Measurements from ENCODE around the gene PTGES3.
"Not testable (repeated sequence)": the region's sequence is repeated elsewhere in the genome, so short reads cannot be mapped to it uniquely, and the experiment has no call there.

Gene PTGES3

DNA sequence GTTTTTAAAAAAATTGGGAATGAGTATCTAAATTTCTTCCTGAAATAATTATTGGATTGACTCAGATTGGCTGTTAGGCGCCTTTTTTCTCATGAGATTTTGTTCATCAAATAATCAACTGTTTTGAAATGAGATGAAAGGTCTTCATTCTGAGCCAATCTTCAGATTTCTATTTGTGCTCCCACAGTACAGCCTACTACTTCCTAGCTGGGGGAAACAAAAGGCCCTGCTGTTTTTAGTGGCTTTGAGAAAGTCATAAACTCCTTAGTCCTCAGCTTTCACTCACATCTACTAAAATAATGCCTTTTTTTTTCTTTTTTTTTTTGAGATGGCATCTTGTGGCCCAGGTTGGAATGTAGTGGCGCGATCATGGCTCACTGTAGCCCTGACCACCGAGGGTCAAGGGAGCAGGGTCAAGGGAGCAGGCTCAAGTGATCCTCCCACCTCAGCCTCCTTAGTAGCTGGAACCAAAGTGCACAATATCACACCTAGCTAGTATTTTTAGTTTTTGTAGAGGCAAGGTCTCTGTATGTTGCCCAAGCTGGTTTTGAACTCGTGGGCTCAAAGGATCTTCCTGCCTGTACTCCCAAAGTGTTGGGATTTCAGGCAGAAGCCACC lies 21.8 kb upstream of the PTGES3 start:
- no peak for DNase-seq

DNA sequence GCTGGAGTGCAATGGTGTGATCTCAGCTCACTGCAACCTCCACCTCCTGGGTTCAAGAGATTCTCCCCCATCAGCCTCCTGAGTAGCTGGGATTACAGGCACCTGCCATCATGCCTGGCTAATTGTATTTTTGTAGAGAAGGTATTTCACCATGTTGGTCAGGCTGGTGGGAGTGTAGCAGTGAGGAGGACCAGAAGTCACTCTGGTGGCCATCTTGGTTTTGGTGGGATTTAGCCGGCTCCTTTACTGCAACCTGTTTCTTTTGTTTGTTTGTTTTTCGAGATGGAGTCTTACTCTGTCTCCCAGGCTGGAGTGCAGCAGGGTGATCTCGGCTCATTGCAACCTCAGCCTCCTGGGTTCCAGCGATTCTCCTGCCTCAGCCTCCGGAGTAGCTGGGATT lies 16.4 kb upstream of the PTGES3 start:
- DNase-seq, result not testable (repeated sequence)

DNA sequence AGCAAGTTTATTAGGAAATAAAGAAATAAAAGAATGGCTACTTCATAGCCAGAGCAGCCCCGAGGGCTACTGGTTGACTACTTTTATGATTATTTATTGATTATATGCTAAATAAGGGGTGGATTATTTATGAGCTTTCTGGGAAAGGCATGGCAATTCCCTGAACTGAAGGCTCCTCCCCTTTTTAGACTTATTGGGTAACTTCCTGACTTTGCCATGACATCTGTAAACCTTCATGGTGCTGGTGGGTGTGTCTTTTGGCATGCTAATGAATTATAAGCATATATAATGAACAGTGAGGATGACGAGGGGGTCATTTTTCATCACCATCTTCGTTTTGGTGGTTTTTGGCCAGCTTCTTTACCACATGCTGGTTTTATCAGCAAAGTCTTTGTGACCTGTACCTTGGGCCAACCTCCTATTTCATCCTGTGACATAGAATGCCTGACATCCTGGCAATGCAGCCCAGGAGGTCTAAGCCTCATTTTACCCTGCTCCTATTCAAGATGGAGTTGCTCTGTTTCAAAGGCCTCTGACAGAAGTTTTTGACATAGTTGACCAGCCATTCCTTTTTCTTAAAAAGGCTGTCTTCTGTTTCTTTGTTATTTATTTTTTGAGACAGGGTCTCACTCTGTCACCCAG lies 11.1 kb upstream of the PTGES3 start:
- no peak for DNase-seq

DNA sequence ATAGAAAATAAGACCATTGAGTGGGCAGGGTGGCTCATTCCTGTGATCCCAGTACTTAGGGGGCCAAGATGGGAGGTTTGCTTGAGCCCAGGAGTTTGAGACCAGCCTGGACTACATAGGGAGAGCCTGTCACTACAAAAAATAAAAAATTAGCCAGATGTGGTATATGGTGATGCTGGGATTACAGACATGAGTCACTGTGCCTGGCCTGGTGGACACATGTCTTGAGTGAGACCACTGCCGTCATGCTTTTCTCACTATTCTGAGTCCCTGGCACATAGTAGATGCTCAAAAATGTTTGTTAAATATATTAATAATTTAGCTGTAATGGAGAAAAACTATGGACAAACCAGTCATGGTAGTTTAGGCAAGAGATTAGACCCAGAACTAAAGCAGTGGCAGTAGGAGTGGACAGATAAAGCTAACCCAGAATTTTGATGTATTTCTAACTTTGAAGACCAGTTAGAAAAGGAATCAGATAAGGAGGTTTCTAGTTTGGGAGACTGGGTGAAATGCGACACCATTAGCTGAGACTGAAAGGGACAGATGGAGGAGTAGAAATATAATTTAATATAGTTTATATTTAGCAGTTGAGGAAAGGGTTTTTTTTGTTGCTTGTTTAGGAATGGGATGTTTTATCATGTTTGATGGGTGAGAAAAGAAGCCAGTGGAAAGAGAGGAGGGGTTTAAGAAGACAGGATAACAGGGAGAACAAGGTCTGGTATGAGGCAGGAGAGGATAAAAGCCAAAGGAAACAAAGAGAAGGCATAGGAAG lies 7.4 kb upstream of the PTGES3 start:
- peak; percentile 43 for DNase-seq

DNA sequence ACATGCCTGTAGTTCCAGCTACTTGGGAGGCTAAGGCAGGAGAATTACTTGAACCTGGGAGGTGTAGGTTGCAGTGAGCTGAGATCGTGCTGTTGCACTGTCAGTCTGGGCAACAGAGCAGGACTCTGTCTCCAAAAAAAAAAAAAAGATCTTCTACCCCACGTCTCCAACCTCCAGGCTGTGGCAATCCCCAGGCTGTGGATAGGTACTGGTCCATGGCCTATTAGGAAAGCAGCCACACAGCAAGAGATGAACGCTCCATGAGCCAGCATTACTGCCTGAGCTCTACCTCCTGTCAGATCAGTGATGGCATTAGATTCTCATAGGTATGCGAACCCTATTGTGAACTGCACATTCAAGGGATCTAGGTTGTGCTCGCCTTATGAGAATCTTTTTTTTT lies 6.1 kb upstream of the PTGES3 start:
- no peak for DNase-seq

DNA sequence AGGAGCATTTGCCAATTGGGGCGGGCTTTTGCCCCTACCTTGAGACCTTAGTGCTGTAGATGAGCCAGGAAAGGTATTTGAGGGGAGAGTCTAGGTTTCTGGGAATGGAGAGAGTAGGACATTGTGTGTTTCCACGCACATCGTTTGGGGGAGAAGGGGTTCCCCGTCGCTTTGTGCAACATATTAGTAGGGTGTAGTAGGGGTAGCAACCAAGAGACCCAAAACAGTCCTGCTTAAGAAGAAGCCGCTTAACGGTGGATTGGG lies 694 bp upstream of the PTGES3 start:
- DNase-seq, result no peak

DNA sequence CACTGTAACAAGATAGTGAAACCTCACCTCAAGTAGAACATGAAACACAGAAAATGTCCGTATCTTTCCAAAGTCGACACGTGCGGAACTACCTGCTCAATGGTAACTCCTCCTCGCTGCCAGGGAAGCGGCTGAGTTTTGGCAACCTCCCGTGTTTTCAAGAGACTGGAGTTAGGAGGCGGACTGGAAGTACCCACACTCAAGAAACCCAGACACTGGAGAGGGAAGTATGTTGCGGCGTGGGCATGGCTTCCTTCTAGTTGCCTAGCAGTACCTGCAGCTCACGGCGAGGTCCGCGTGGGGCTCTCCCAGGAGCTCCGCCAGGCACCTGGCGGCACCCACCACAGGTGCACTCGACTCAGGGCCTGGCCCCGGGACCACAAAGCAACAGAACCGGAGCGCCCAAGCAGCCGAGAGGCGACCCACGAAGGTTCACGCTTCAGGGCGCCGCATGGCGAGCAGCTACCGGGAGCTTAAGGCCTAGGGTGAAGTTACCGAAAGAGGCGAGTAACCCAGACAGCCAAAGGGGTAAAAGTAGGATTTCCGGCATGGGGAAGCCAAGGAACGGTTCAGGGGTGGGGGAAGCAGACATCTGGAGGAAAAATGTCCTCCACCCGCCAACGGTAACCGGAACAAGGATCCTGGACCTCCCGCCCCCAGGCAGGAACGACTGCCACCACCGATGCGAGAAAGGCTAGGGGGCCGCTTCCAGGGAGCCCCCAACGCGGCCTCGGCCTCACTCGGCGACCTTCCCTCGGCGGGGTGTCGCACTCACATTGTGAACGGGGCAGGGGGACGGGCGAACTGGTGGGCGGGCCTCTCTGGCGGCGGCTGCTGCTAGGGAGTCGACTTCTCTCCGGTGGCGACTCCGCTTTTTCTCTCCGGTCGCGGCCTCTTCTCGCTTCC lies 608 bp downstream of the PTGES3 start:
- DNase-seq, result peak; percentile 24

DNA sequence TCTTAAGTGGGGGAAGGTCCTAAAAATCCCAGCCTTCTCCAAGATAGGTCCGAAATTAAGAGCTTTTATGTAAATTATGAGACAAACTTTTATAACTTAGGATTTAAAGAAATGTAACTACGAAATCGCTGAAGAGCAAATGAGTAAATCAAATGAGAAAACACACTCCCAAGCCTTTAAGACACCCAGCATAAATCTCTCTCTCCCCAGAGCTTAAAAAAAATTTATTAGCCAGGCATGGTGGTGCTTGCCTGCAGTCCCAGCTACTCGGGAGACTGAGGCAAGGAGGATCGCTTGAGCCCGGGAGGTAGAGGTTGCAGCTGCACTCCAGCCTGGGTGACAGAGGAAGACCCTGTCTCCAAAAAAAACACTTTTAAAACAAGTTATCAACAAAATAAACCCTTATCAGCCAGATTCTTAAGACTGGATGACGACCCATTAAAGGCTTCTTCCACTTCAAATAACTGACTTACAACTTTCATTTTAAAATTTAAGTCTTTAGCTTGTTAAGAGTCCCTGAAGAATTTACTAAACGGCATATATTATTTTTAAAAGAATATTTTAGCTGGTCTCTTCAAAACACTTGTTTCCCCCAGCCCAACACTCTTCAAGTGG lies 3.2 kb downstream of the PTGES3 start:
- no peak for DNase-seq

DNA sequence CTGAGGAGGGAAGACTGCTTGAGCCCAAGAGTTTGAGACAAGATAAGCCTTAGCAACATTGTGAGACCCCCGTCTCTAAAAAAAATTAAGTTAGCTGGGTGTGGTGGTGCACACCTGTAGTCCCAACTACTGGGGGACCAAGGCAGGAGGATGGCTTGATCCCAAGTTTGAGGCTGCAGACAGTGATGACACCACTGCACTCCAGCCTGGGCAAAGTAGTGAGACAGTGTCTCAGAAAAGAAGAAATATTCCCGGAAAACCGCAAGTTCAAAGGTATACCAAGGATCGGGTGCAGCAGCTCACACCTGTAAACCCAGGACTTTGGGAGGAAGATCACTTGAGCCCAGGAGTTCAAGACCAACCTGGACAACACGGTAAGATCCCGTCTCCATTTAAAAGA lies 5.8 kb downstream of the PTGES3 start:
- DNase-seq, result no peak

DNA sequence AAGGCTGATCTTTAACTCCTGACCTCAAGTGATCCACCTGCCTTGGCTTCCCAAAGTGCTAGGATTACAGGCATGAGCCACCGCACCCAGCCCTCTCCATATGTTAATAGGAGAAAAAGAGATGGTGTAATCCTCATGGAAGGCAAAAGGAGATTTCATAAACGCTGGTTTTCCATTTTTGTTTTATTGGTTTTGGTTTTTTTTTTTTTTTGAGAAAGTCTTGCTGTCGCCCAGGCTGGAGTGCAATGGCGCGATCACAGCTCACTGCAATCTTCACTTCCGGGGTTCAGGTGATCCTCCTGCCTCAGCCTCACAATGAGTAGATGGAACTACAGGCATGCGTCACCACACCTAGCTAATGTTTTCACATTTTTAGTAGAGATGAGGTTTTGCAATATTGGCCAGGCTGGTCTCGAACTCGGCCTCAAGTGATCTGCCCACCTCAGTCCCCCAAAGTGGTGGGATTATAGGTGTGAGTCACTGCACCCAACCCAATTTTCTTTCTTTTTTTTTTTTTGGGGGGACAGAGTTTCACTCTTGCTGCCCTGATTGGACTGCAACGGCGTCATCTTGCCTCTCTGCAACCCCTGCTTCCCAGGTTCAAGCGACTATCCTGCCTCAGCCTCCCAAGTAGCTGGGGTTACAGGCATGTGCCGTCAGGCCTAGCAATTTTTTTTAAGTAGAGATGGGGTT lies 8.1 kb downstream of the PTGES3 start:
- DNase-seq, result no peak

DNA sequence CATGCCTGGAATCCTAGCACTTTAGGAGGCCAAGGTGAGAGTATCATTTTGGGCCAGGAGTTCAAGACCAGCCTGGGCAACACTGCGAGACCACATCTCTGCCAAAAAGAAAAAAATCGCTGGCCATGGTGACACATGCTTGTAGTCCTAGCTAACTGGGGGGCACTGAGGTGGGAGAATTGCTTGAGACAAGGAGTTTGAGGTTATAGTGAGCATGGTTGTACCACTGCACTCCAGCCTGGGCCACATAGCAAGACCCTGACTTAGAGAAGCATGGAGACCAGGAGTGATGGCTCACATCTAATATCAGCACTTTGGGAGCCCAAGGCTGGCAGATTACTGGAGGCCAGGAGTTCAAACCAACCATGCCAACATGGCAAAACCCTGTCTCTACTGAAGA lies 9.2 kb downstream of the PTGES3 start:
- DNase-seq, result no peak

DNA sequence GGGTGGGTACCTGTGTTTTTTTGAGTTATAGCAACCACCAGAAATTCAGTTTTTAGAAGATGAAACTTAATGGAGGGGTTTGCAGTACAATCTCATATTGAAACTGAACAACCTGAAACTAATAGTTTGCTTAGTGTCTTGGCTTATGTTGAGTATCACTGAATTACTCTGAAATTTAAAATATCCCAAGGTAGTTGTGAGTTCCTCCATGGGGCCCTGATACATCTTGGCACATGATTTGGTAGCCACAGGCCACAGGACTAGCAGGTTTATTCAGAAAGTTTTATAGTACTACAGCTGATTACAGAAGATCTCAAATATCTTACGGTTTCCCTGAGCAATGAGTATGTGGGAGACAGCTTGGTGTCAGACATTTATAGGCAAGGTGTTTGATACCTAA lies 10.4 kb downstream of the PTGES3 start:
- no peak for DNase-seq

DNA sequence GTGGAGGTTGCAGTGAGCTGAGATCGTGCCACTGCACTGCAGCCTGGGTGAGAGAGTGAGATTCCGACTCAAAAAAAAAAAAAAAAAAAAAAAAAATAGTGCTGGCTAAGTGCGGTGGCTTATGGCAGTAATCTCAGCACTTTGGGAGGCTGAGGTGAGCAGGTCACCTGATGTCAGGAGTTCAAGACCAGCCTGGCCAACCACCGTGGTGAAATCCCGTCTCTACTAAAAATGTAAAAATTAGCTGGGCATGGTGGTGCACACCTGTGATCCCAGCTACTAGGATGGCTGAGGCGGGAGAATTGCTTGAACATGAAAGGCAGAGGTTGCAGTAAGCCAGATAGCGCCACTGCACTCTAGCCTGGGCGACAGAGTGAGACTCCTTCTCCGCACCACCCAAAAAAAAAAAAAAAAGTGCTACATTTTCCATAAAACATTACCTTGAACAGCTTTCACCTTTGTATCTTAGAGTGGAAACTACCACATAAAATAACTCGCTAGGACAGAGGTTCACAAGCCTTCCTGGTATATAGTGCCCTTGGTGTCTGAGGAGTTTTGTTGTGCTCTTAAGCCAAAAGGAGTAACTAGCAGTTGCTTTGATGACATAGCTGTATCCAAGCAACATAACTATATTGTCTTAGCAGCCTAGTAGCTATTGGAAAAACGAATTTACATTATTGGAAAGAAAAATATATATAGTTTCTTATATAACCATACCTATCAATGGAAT lies 11.1 kb downstream of the PTGES3 start:
- no peak for DNase-seq

DNA sequence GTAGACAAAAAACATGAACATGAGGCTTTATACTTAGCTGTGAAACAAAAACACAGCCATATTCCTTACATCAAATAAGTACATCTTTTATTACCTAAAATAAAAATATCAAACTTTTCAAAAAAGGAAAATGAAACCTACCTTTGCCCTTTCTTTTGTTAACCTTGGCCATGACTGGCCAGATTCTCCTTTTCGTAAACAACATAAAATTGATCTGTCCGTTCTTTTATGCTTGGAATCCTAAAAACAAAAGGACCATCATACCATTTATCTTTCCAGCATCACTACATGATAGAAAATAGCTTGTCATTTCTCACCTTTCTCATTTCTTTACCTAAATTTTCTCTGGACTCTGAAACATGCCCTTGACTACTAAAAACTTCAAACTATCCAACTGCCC lies 16.5 kb downstream of the PTGES3 start:
- DNase-seq, result no peak

DNA sequence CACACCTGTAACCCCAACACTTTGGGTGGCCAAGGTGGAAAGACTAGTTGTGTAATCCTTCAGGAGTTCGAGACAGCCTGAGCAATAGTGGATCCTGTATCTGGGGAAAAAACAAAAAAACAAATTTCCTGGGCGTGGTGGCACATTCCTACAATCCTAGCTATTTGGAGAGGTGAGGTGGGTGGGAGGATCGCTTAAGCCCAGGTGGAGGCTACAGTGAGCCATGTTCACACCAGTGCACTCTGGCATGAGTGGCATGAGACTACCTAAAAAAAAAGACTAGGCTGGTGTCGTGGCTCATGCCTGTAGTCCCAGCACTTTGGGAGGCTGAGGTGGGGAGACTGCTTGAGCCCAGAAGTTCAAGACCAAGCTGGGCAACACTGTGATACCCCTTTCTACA lies 17.2 kb downstream of the PTGES3 start:
- DNase-seq, result no peak

DNA sequence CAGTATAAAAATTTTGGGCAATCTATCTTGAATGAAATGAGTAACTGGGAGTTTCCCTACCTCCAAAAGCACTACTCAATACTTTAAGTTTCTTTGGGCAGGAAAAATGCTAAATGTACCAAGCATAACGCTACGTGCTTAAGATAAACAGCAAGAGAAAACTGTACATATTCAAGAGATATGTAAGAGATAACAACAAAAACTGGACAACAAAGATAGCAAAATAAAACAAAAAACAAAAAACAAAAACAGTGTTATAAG lies 20.0 kb downstream of the PTGES3 start:
- no peak for DNase-seq

DNA sequence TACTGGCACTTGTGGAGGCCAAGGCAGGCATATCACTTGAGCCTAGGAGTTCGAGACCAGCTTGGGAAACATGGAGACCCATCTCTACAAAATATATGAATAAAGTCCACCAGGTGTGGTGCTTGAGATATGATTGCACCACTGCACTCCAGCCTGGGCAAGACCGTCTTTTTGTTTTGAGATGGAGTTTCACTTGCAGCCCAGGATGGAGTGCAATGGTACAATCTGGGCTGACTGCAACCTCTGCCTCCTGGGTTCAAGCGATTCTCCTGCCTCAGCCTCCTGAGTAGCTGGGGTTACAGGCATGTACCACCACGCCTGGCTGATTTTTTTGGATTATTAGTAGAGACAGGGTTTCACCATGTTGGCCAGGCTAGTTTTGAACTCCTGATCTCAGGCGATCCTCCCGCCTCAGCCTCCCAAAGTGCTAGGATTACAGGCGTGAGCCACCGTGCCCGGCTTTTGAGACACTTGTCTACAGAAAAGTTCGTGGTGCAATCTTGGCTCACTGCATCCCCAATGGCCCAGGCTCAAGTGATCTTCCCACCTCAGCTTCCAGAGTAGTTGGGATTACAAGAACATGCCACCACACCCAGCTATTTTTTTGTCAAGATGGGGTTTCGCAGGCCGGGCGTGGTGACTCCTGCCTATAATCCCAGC lies 26.0 kb downstream of the PTGES3 start:
- no peak for DNase-seq

DNA sequence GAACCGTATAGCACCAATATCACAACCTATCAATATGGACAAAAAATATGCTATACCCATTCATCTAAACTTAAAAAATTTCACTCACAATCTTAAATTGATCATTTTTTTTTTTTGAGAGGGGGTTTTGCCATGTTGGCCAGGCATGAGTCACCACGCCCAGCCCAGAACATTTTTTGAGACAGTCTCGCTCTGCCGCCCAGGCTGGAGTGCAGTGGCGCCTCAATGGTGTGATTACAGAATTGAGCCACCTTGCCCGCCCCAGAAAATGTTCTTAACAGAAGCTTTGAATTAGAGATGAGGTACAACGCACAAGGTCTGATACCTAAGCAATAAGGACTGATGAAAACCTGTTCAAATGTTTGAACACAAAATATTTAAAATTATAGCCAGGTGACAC lies 26.5 kb downstream of the PTGES3 start:
- DNase-seq, result no peak

DNA sequence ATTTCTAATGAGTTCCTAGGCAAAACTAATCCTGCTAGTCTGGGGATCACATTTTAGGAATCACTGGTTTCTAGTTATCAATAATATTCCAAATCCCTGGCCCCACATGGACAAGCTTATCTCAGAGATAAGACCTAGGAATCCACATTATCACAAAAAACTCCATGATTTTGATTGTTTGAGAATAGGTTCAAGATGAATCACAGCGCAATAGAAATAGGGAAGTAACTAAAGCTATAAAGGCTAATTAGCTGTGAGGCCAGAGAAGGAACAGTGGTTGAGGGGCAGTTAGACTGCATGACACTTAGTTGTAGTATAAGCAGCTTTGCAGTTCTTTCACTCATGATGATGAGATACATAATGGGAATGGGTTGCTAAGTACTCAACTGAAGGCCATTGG lies 29.2 kb downstream of the PTGES3 start:
- DNase-seq, result no peak

DNA sequence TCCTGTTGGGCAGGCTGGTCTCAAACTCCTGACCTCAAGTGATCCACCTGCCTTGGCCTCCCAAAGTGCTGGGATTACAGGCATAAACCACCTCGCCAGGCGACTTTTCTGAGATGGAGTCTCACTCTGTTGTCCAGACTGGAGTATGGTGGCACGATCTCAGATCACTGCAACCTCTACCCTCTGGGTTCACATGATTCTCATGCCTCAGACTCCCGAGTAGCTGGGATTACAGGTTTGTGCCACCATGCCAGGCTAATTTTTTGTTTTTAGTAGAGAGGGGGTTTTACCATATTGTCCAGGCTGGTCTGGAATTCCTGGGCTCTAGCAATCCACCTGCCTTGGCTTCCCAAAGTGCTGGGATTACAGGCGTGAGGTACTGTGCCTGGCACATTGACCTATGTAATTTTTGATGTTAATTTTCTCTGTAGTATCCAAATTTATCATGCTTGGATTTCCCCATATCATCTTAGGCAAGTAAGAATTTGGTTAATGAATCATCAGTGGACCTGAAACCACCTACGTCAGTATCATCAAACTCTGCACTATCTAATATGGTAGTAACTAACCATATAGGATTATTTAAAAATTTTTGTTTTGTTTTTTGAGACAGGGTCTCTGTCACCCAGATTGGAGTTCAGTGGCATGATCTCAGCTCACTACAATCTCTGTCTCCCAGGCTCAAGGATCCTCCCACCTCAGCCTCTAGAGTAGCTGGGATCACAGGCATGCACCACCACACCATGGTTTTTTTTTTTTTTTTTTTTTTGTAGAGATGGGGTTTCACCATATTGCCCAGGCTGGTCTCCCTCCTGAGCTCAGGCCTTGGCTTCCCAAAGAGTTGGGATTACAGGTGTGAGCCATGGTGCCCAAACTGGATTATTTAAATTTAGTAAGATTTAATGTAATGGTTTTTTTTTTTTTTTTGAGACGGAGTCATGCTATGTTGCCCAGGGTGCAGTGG lies 30.4 kb downstream of the PTGES3 start:
- DNase-seq, result no peak

Measured in fibroblast of skin of back (primary cell).